Breast epithelium (tissue), 4 donors: ENCODE data around the gene ZNF33B. TPM values are rescaled to one million over a fixed set of nuclear protein-coding genes. Genes with fewer than 3 reads are reported as not detected.
A peak's percentile ranks its signal among the peaks of the same experiment; 100 is the strongest.
"Not testable (repeated sequence)": the region's sequence is repeated elsewhere in the genome, so short reads cannot be mapped to it uniquely, and the experiment has no call there.

Experiments
- DNase-seq, 2 donors: peaks; one replicate each; pipeline ENCODE4 v3.0.0-alpha.2; 2019; ENCODE audit warnings: low spot score in 2 of 2
- H3K27ac ChIP-seq, 2 donors: fragments of 200-600 bp; sonication (generic) in 1 of 2; one replicate each; pipeline ENCODE4 v1.5.1; 2016 to 2019; ENCODE audit warnings: mild to moderate bottlenecking in 1 of 2
- H3K27me3 ChIP-seq, 2 donors: fragments of 200-600 bp; sonication (generic) in 1 of 2; one replicate each; pipeline versions ENCODE4 v1.5.1 to v1.6.0; 2017 to 2019; ENCODE audit warnings: control low read depth in 1 of 2, mild to moderate bottlenecking in 1 of 2
- H3K36me3 ChIP-seq: fragments of 200-600 bp; one replicate; pipeline ENCODE4 v1.5.1; 2019
- H3K4me1 ChIP-seq, 2 donors: fragments of 200-600 bp; sonication (generic); one replicate each; pipeline ENCODE4 v1.5.1; 2016 to 2019; ENCODE audit warnings: control low read depth in 1 of 2
- H3K4me3 ChIP-seq, 3 donors: fragments of 200-600 bp; sonication (generic); 1 replicate in 2 of 3; 2 replicates in 1 of 3; pipeline ENCODE4 v1.5.1; 2016 to 2019; ENCODE audit warnings: mild to moderate bottlenecking in 3 of 3, moderate library complexity in 2 of 3
- H3K9me3 ChIP-seq, 2 donors: fragments of 200-600 bp; sonication (generic) in 1 of 2; one replicate each; pipeline ENCODE4 v1.5.1; 2016 to 2019; ENCODE audit warnings: control low read depth in 1 of 2
- CTCF ChIP-seq, 3 donors: fragments of 450-650 bp; IDR thresholded peaks; one replicate each; pipeline ENCODE4 v1.5.1; 2016 to 2017; ENCODE audit warnings: antibody characterized with exemption in 3 of 3, mild to moderate bottlenecking in 3 of 3, moderate library complexity in 3 of 3
- POLR2A ChIP-seq: fragments of 450-650 bp; IDR thresholded peaks from one replicate; pipeline ENCODE4 v1.6.1; 2016; ENCODE audit warnings: antibody characterized with exemption, mild to moderate bottlenecking, moderate library complexity
- POLR2AphosphoS5 ChIP-seq, 3 donors: sonication (generic); formaldehyde crosslinking; IDR thresholded peaks; one replicate each; pipeline ENCODE4 v1.6.1; 2017; ENCODE audit warnings: antibody characterized with exemption in 3 of 3
- intact Hi-C: fragments of 100-400 bp; cut with DNase I; formaldehyde crosslinking; loops from one replicate; pipeline ENCODE4 v1.15.1; 2023; ENCODE audit warnings: low total_unique reads
- total RNA-seq, 3 donors: library from RNA; depleted of rRNA; stranded (reverse); fragments of >200 nt; gene quantifications; one replicate each; pipeline ENCODE4 v1.1.0, GENCODE V29; 2016

Gene ZNF33B
- total RNA-seq = 10 to 100 TPM; 13.8 to 61.8 (median 27.2) TPM

GRCh38 chr10:42638055-42638820 lies at the start of gene ZNF33B:
ZNF33B (minus strand) TSS chr10:42638570; CDS start chr10:42636928, 1,642 bp downstream.
- Histone ChIP-seq H3K27ac (peak within 1 kb of the TSS; percentile 92 to 95), H3K27me3 (no peaks in the 10 kb centered on the region), H3K4me1 (no peaks in the 10 kb centered on the region), H3K36me3 (no peaks in the 10 kb centered on the region), H3K9me3 (no peaks in the 10 kb centered on the region), H3K4me3 (peak within 1 kb of the TSS; percentile 77 to 82 (median 81))
- TF ChIP-seq POLR2A (peak; percentile 21), POLR2AphosphoS5 (IDR thresholded peaks at IDR 0.05) (peak; percentile 35 to 68 (median 59)), CTCF (IDR thresholded peaks at IDR 0.05) (no peak)
- intact Hi-C loops = no loop called here
- DNase-seq = peak; percentile 93

- Histone ChIP-seq H3K36me3 (no peaks in the 10 kb centered on the region), H3K9me3 (no peaks in the 10 kb centered on the region), H3K27me3 (no peaks in the 10 kb centered on the region), H3K27ac (no peak overlapping the region), H3K4me1 (no peaks in the 10 kb centered on the region), H3K4me3 (no peak overlapping the region)
- TF ChIP-seq CTCF (IDR thresholded peaks at IDR 0.05) (no peak), POLR2AphosphoS5 (IDR thresholded peaks at IDR 0.05) (no peak), POLR2A (no peak)
- DNase-seq = no peak
- intact Hi-C loops = no loop called here
Measured at GRCh38 chr10:42684517-42684916, 46.1 kb upstream of the ZNF33B start.

GRCh38 chr10:42680267-42680666 lies 41.9 kb upstream of the ZNF33B start:
- no peaks in the 10 kb centered on the region for H3K9me3 ChIP-seq
- no peaks in the 10 kb centered on the region for H3K4me1 ChIP-seq
- no peak for DNase-seq
- H3K27ac ChIP-seq = no peak overlapping the region
- intact Hi-C loops = no loop called here
- no peak for TF ChIP-seq POLR2A
- no peak overlapping the region for H3K4me3 ChIP-seq
- no peaks in the 10 kb centered on the region for H3K27me3 ChIP-seq
- no peaks in the 10 kb centered on the region for H3K36me3 ChIP-seq

GRCh38 chr10:42665181-42665979 lies 27.0 kb upstream of the ZNF33B start:
- H3K9me3 ChIP-seq, H3K4me3 ChIP-seq, H3K36me3 ChIP-seq, H3K27ac ChIP-seq, H3K4me1 ChIP-seq, H3K27me3 ChIP-seq, DNase-seq, intact Hi-C loops: not testable (repeated sequence)

DNA sequence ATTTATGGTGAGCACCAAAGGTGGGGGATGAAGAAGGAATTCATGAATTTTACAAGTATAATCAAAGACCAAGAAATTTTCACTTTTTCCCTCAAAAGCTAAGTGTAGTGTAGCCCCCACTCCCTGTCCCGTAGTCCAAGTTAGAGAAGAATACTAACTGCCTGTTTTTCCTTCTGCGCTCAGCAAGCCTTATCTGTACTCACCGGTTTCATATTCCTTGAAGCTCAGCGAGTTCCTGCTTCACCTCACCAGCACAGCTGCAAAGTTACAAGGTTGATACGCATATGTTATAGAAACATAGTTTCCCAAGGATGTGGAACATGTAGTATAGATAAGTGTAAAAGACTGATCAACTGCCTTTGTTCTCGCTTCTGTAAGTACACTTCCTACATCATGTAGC lies 16.0 kb upstream of the ZNF33B start:
- Histone ChIP-seq H3K36me3 (no peaks in the 10 kb centered on the region), H3K27me3 (no peaks in the 10 kb centered on the region), H3K4me1 (no peaks in the 10 kb centered on the region), H3K4me3 (no peak overlapping the region), H3K9me3 (no peaks in the 10 kb centered on the region), H3K27ac (no peak overlapping the region)
- intact Hi-C loops = no loop called here
- TF ChIP-seq POLR2A (no peak), POLR2AphosphoS5 (IDR thresholded peaks at IDR 0.05) (no peak), CTCF (IDR thresholded peaks at IDR 0.05) (no peak)
- DNase-seq = no peak

GRCh38 chr10:42652858-42653257 lies 14.5 kb upstream of the ZNF33B start:
- Histone ChIP-seq H3K36me3 (no peaks in the 10 kb centered on the region), H3K27me3 (no peaks in the 10 kb centered on the region), H3K27ac (no peak overlapping the region), H3K4me3 (no peak overlapping the region), H3K4me1 (no peaks in the 10 kb centered on the region), H3K9me3 (no peaks in the 10 kb centered on the region)
- DNase-seq = no peak
- TF ChIP-seq POLR2AphosphoS5 (IDR thresholded peaks at IDR 0.05) = no peak
- TF ChIP-seq POLR2A = no peak
- TF ChIP-seq CTCF (IDR thresholded peaks at IDR 0.05) = no peak
- intact Hi-C loops = no loop called here
